VCaP (cell line): ENCODE results near the gene C20orf144.

Experiments used
- H3K27ac ChIP-seq: fragments of 450-650 bp; 2 replicates; pipeline ENCODE4 v1.5.1; 2017
- CTCF ChIP-seq: fragments of 450-650 bp; conservative IDR thresholded peaks from 2 replicates; pipeline ENCODE4 v1.5.1; 2017; ENCODE audit warnings: mild to moderate bottlenecking, moderate library complexity

Gene C20orf144

GRCh38 chr20:33707668-33708067 lies 45.5 kb downstream of the C20orf144 start:
- no peak for TF ChIP-seq CTCF
- no peak overlapping the region for H3K27ac ChIP-seq

- no peak for TF ChIP-seq CTCF
Measured at GRCh38 chr20:33709398-33709797, 47.3 kb downstream of the C20orf144 start.

GRCh38 chr20:33709905-33710541 lies 47.9 kb downstream of the C20orf144 start:
- no peak for TF ChIP-seq CTCF
- no peak overlapping the region for H3K27ac ChIP-seq

More at GRCh38 chr20:33709398-33709797, 47.3 kb downstream of the C20orf144 start:
- no peak overlapping the region for H3K27ac ChIP-seq

- no peak for TF ChIP-seq CTCF
- H3K27ac ChIP-seq: no peak overlapping the region
Measured at GRCh38 chr20:33710681-33711445, 48.7 kb downstream of the C20orf144 start.

GRCh38 chr20:33711446-33711738 lies 49.3 kb downstream of the C20orf144 start:
- no peak overlapping the region for H3K27ac ChIP-seq
- TF ChIP-seq CTCF: no peak
